Renal cortical epithelial cell (primary cell): ENCODE data around the gene IMP3. TPM values are rescaled to one million over a fixed set of nuclear protein-coding genes. Genes with fewer than 3 reads are reported as not detected.
A peak's percentile ranks its signal among the peaks of the same experiment; 100 is the strongest.

Source experiments
- DNase-seq: peaks from one replicate; pipeline ENCODE4 v3.0.0-alpha.2; 2011; ENCODE audit warnings: low read depth
- total RNA-seq: library from RNA; depleted of rRNA; stranded (reverse); fragments of >200 nt; gene quantifications from 2 replicates; pipeline ENCODE4 v1.2.3, GENCODE V29; 2014

The IMP3 gene
- total RNA-seq, 1 donor from 2014 or later, result 103 TPM

GRCh38 chr15:75620841-75621391 lies 19.1 kb downstream of the IMP3 start:
- DNase-seq, result peak; percentile 16

- DNase-seq, result peak; percentile 15
Measured at GRCh38 chr15:75620058-75620820, 19.8 kb downstream of the IMP3 start.

- no peak for DNase-seq
Measured at GRCh38 chr15:75616766-75617165, 23.3 kb downstream of the IMP3 start.

- DNase-seq, result no peak
Measured at GRCh38 chr15:75606711-75607699, 33.0 kb downstream of the IMP3 start.

- DNase-seq, result no peak
Measured at GRCh38 chr15:75606026-75606425, 34.0 kb downstream of the IMP3 start.

- no peak for DNase-seq
Measured at GRCh38 chr15:75599401-75599800, 40.6 kb downstream of the IMP3 start.

GRCh38 chr15:75598361-75598760 lies 41.7 kb downstream of the IMP3 start:
- no peak for DNase-seq

GRCh38 chr15:75597667-75598341 lies 42.2 kb downstream of the IMP3 start:
- DNase-seq, result no peak

GRCh38 chr15:75596703-75597345 lies 43.2 kb downstream of the IMP3 start:
- no peak for DNase-seq

GRCh38 chr15:75594276-75594675 lies 45.7 kb downstream of the IMP3 start:
- DNase-seq, result no peak

- DNase-seq, result no peak
Measured at GRCh38 chr15:75591655-75592364, 48.2 kb downstream of the IMP3 start.

GRCh38 chr15:75590239-75590638 lies 49.8 kb downstream of the IMP3 start:
- no peak for DNase-seq

Other genes with a start within 250 kb of the IMP3 start
- 18.8 and 66.0 TPM in 2 replicates for gene SIN3A, start 188.5 kb downstream of the IMP3 start, total RNA-seq
- 28.5 and 37.0 TPM in 2 replicates for gene PTPN9, start 60.9 kb downstream of the IMP3 start, total RNA-seq
- gene SNUPN, start 14.5 kb downstream of the IMP3 start, total RNA-seq, result 18.9 and 37.3 TPM in 2 replicates
- 8.2 and 21.6 TPM in 2 replicates for gene SNX33, start 7.7 kb upstream of the IMP3 start, total RNA-seq
- 0.35 TPM in 2 replicates for gene CSPG4, start 72.6 kb upstream of the IMP3 start, total RNA-seq
- 84.3 and 87.0 TPM in 2 replicates for gene UBE2Q2, start 203.2 kb upstream of the IMP3 start, total RNA-seq